K562 (cell line): ENCODE results near the gene FHIT. TPM values are rescaled to one million over a fixed set of nuclear protein-coding genes. Genes with fewer than 3 reads are reported as not detected.

ENCODE experiments used
- ARID1B ChIP-seq: fragments of 450-650 bp; IDR thresholded peaks from 2 replicates; pipeline ENCODE4 v1.6.1; 2016; ENCODE audit warnings: antibody characterized with exemption, mild to moderate bottlenecking, inconsistent platforms
- ARID3A ChIP-seq: IDR thresholded peaks from 2 replicates; pipeline ENCODE4 v1.6.1; 2012; ENCODE audit warnings: low read depth, low read length, improper control_type of control experiment, borderline replicate concordance
- FIP1L1 ChIP-seq: fragments of 200-400 bp; formaldehyde crosslinking; IDR thresholded peaks from 2 replicates; pipeline ENCODE4 v1.6.1; 2018; ENCODE audit warnings: mild to moderate bottlenecking, low read depth, low read length; ENCODE audit not compliant: poor library complexity, severe bottlenecking
- HDAC1 ChIP-seq, 2 experiments: fragments of 450-650 bp; IDR thresholded peaks; 2 replicates each; pipeline ENCODE4 v1.6.1; 2016 to 2017; ENCODE audit warnings: inconsistent platforms in 1 of 2, mild to moderate bottlenecking in 1 of 2, moderate library complexity in 1 of 2
- HMG20A ChIP-seq: fragments of 450-650 bp; formaldehyde crosslinking; conservative IDR thresholded peaks from 2 replicates; pipeline ENCODE4 v1.4.0; 2020; ENCODE audit warnings: mild to moderate bottlenecking, mixed read lengths
- MAFK ChIP-seq: IDR thresholded peaks from 2 replicates; pipeline ENCODE4 v1.6.1; 2011; ENCODE audit warnings: low read length, improper control_type of control experiment
- NONO ChIP-seq, 2 experiments: fragments of 200-400 bp in 1 of 2; fragments of 450-650 bp in 1 of 2; formaldehyde crosslinking in 1 of 2; IDR thresholded peaks; 2 replicates each; pipeline ENCODE4 v1.6.1; 2017; ENCODE audit warnings: low read depth in 2 of 2, mild to moderate bottlenecking in 2 of 2, moderate library complexity in 2 of 2, low read length in 1 of 2
- POLR3G ChIP-seq: IDR thresholded peaks from 2 replicates; pipeline ENCODE4 v1.6.1; 2011; ENCODE audit not compliant: insufficient read length, insufficient replicate concordance; ENCODE audit errors: extremely low read depth
- ZBTB1 ChIP-seq: sonication (generic); formaldehyde crosslinking; IDR thresholded peaks from 2 replicates; pipeline ENCODE4 v1.8.1; 2023; ENCODE audit warnings: missing genetic modification reagents, low read depth, mild to moderate bottlenecking, borderline replicate concordance
- ZBTB40 ChIP-seq, 2 experiments: fragments of 450-650 bp in 1 of 2; sonication (generic) in 1 of 2; formaldehyde crosslinking in 1 of 2; IDR thresholded peaks; 2 replicates each; pipeline versions ENCODE4 v1.7.1 to v1.9.0; 2016 to 2022; ENCODE audit warnings: inconsistent platforms in 1 of 2, mild to moderate bottlenecking in 1 of 2, missing genetic modification reagents in 1 of 2
- polyA plus RNA-seq, 8 experiments: library from polyadenylated mRNA; depleted of rRNA in 4 of 8; stranded (reverse) in 5 of 8; unstranded in 3 of 8; fragments of >200 nt; fragmentation: Nextera tagmentation in 2 of 8; fragmentation: Illumina TruSeq in 1 of 8; extraction: Ambion mirVana in 2 of 8; extraction: Trizol in 1 of 8; gene quantifications; 2 replicates each; pipeline versions ENCODE4 v1.2.1 to v1.2.3, GENCODE V29; 2011 to 2014; ENCODE audit warnings: inconsistent platforms in 1 of 8, missing spikeins in 1 of 8
- total RNA-seq, 7 experiments: library from RNA; depleted of rRNA in 6 of 7; stranded (reverse); fragments of >200 nt in 6 of 7; fragmentation: Illumina TruSeq in 2 of 7; extraction: Trizol in 2 of 7; gene quantifications; 2 replicates each; pipeline versions ENCODE4 v1.2.1 to v1.2.3, GENCODE V29; 2011 to 2021; ENCODE audit warnings: low replicate concordance in 1 of 7
- TF ChIP-seq, protein P1 (sequence below): conservative IDR thresholded peaks from 2 replicates; pipeline ENCODE4 v1.6.1; 2011; ENCODE audit warnings: low read depth, mild to moderate bottlenecking, low read length; ENCODE audit not compliant: control insufficient read depth

FHIT gene
- total and polyA plus RNA-seq, 9 of the 15 experiments (the other 6 are each of a cell fraction or from before 2014, with no cell fraction given), result 1.7 to 9.1 (median 4.3) TPM

DNA sequence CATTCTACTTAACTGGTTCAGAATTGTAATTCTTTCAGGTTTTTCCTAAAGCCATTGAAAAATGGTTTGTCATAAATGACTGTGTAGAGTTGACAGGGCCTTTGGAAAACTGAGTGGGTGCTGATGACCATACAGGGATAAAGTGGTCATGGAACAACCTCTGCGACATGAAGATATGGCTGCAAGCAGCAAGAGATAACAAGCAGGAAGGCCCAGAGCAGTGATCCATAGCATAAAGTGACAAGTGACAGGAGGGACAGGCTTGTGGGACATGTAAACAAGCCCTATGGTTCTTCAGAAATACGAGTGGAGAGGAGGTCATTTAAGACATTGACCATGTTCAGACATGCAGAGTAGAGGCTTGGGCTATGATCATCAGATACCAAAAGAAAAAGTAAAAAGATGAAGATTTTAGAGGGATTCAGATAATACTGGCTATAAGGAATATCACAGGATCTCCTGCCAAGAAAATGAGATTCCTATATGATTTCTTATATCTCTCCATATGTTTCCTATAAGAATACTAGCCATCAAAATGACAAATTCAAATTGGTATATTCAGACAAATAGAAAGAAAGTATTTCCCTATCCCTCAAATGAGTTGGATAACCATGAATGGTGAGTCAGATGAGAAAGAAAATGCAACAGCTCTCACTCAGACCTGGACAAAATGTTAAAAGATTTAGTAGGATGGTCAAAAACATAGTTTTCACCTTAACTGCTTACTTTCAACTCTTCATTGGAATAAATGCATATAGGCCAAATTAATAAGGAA, 1373.8 kb downstream of the FHIT start (continued):
- no peak for TF ChIP-seq ARID3A
- 0 out of 4 replicates have a peak, but pooled peaks of 1 of the 2 experiments have one; percentile 29 for TF ChIP-seq HDAC1 (IDR thresholded peaks at IDR 0.05)
- TF ChIP-seq, protein P1, sequence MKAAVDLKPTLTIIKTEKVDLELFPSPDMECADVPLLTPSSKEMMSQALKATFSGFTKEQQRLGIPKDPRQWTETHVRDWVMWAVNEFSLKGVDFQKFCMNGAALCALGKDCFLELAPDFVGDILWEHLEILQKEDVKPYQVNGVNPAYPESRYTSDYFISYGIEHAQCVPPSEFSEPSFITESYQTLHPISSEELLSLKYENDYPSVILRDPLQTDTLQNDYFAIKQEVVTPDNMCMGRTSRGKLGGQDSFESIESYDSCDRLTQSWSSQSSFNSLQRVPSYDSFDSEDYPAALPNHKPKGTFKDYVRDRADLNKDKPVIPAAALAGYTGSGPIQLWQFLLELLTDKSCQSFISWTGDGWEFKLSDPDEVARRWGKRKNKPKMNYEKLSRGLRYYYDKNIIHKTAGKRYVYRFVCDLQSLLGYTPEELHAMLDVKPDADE, result no peak
- TF ChIP-seq NONO (IDR thresholded peaks at IDR 0.05; ENCODE audit: low read depth in 2 of 2, low read length in 1 of 2), result no peak
- no peak for TF ChIP-seq POLR3G
- peak; percentile 94 for TF ChIP-seq ARID1B
- no peak for TF ChIP-seq ZBTB1 (CRISPR knock-in tag)
- TF ChIP-seq HMG20A (CRISPR knock-in tag), result no peak
- TF ChIP-seq FIP1L1, result no peak
- TF ChIP-seq MAFK, result no peak
- no peak for TF ChIP-seq ZBTB40 (IDR thresholded peaks at IDR 0.05)
- TF ChIP-seq ZBTB40 (CRISPR knock-in tag; IDR thresholded peaks at IDR 0.05), result no peak
